Effector CD4-positive, alpha-beta T cell (primary cell): ENCODE data around the gene CLDN1.

Experiments used
- DNase-seq: peaks from one replicate; pipeline ENCODE4 v3.0.0-alpha.2; 2020

Gene CLDN1

DNA sequence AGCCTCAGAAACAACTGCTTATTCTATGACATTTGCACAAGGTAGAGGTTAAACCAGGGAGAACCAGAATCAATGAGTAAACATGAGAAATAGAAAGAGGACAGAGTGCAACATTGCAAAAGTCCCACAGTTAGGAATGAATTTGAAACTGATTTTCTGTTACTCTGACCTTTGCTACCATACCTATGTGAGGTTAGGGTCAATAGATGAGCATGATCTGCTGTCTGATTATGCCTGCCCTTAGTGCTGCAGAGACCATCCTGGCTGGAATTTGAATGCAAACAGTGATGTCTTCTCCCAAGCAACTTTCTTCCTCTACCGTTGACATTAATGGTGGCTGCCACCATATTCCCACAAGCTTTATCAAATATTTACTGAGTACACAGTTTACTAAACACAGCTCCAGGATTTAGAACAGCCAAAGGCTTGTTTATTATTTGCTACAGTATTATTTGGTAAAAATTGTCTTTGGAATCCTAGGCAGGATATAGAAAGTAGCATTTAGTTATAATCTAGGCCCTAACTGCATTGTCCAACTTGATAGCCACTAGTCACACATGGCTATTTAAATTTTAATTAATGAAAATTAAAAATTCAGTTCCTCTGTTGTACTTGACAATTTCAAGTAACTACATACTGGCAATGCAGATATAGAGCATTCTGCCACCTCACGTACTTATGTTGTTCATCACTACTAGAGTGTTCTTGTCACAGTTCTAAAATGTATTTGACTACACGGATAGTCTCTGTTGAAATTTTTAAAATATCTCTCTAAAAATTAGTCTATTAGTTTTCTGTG is 8.9 kb upstream of the CLDN1 start:
- DNase-seq = no peak

DNA sequence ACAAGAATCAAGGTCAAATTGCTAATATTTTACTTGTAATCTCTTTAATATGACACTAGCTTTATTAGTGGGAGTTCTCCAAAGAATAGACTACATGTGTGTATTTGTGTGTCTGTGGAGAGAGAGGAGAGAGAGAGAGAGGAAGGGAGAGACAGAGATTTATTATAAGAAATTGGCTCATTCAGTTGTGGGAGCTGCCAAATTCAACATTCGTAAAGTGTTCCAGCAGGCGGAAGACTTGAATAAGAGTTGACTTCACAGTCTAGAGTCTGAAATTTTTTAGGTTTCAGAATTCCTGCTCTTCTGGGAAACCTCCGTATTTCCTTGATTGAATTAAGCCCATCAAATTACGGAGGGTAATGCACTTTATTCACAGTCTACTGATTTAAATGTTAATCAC is 4.7 kb upstream of the CLDN1 start:
- DNase-seq = no peak

GRCh38 chr3:190326361-190326760 is 4.1 kb upstream of the CLDN1 start:
- no peak for DNase-seq

GRCh38 chr3:190325923-190326322 is 3.7 kb upstream of the CLDN1 start:
- no peak for DNase-seq

GRCh38 chr3:190323246-190323626 is 990 bp upstream of the CLDN1 start:
- DNase-seq = no peak

- DNase-seq = no peak
Observed at GRCh38 chr3:190322604-190323245, 479 bp upstream of the CLDN1 start.

- DNase-seq = no peak
Observed at GRCh38 chr3:190320594-190321362, 1.5 kb downstream of the CLDN1 start.

- no peak for DNase-seq
Observed at GRCh38 chr3:190319660-190320059, 2.6 kb downstream of the CLDN1 start.

DNA sequence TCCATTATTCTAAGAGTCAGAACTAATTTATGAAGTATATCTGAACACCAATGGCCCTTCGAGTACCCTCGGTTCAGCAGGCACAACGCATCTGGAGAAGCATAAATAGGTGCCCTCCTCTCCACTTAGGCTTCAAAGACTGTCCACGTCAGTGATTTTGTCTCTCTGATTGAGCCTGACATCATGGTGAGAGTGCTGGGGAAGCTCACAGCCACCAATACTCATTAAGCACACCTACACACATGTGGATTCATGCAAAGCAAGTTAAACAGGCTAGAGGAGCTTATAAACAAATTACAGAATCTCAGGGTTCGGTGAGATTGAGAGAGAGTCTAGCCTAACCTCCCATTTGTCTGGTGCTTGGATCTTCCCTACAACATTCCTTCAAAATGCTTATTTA is 3.6 kb downstream of the CLDN1 start:
- no peak for DNase-seq

DNA sequence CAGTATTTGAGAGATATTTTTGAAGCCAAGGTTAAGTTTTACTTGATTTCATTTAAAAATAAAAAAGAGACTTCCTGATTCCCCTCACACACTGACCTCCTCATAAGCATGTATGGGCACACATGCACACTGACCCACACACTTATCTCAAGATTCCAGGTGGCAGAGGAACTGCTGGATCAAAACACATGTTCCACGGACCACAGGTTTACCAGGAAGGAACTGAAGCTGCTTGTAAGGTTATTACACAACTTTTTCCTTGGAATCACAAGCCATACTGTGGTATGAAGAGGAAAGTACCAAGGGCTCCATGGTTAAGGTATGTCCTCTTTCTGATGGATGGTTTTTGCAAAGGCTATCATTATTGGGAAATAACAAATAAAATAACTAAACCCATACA is 7.5 kb downstream of the CLDN1 start:
- DNase-seq = no peak

- DNase-seq = no peak
Observed at GRCh38 chr3:190309414-190309813, 12.8 kb downstream of the CLDN1 start.

- DNase-seq = no peak
Observed at GRCh38 chr3:190308154-190308553, 14.1 kb downstream of the CLDN1 start.

DNA sequence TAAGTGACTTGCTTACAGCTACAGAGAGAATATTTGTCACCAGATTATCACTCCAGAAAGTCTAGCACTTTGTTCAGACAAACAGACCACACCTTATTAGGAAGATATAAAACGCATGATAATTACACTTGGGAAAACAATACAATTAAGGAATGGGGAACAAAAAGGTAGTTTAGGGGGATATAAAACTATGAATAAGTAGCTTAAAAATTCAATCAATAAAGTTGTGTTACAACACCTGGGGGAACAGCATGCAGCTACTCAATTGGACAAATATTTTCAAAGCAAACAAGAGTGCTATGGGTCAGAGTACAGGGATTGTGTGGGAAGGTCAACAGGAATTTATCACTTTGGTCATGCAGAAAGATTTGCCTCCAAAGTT is 15.1 kb downstream of the CLDN1 start:
- no peak for DNase-seq

- DNase-seq = no peak
Observed at GRCh38 chr3:190306513-190307163, 15.6 kb downstream of the CLDN1 start.

- DNase-seq = no peak
Observed at GRCh38 chr3:190306026-190306425, 16.2 kb downstream of the CLDN1 start.

- no peak for DNase-seq
Observed at GRCh38 chr3:190305406-190305805, 16.8 kb downstream of the CLDN1 start.

DNA sequence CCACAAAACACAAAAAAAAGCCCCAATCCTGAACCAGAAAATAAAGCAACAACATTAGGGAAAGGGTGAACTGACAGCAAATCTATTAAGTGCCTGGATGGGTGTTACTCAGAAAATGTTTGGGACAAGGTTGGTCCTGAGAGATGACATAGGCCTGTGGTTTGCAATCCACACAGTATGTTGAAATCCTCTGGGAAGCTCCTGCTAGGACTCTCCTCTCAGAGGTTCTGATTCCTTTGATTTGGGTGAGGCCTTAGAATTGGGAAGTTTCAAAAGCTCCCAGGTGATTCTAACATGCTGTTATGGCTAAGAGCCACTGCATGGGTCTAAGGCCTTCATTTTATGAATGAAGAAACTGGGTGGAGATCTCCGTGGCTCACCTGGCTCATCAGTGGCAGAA is 18.4 kb downstream of the CLDN1 start:
- DNase-seq = no peak

- DNase-seq = no peak
Observed at GRCh38 chr3:190302212-190302867, 19.9 kb downstream of the CLDN1 start.

DNA sequence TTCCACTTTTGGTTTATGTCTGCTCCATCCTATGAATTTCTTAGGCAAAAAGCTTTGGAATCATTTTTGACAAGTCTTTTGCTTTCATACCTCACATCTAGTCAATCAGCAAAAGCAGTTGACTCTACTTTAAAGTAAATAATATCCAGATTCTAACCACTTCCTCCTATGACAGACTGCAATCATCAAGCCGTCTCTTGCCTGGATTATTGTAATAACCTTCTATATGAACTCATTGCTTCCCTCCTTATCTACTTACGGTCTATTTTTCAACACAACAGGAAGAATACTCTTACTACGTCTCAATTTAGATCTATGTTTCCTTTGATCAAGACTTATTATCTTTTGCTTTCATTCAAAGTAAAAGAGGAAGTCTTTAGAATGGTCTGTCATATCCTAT is 20.7 kb downstream of the CLDN1 start:
- no peak for DNase-seq

DNA sequence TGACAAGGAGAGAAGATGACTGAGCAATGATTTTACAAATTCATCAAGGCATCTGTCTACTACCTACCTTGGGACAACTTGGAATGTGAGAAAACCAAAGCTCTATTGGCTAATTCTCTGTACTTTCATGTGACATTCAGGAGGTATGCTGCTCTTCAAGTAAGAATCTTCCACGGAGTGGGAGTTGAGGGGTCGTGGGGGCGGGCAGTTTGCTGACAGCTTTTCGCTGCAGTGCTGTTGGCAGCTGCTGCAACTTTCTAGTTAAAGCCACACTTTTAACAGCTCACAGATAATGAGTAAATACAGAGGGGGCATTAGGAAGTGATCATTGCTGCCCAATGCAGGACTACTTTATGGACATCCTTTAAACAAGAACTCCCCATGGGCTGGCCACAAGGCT is 22.3 kb downstream of the CLDN1 start:
- DNase-seq = no peak

- no peak for DNase-seq
Observed at GRCh38 chr3:190294030-190294429, 28.2 kb downstream of the CLDN1 start.

DNA sequence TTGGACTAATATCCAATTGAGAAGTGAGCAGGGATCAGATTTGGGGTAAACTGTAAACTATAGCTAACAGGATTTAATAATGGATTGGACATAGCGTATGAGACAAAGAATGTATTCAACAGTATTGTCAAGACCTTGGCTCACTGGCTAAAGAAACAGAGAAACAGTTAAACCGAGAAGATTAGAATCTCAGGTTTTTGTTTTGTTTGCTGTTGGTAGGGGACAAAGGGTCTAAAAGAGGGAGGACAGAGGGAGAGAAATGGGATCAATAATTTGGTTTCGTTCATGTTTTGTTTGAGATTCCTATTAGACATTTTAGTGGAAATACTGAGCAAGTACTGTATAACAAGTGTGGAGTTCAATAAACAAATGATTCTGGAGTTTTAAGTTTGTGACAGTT is 28.6 kb downstream of the CLDN1 start:
- no peak for DNase-seq
